Activated T-cell treated with anti-CD3 and anti-CD28 coated beads for 4 hours (primary cell): ENCODE measurements around the gene PARM1.

Experiments used
- DNase-seq: peaks from one replicate; pipeline ENCODE4 v3.0.0-alpha.2; 2020

Gene PARM1

GRCh38 chr4:74996996-74997395 is 64.1 kb downstream of the PARM1 start:
- no peak for DNase-seq

GRCh38 chr4:74997948-74998729 is 65.2 kb downstream of the PARM1 start:
- no peak for DNase-seq

GRCh38 chr4:74999714-75000309 is 66.9 kb downstream of the PARM1 start:
- no peak for DNase-seq

GRCh38 chr4:75001871-75002270 is 69.0 kb downstream of the PARM1 start:
- no peak for DNase-seq

- no peak for DNase-seq
Observed at GRCh38 chr4:75002381-75002780, 69.5 kb downstream of the PARM1 start.

GRCh38 chr4:75003979-75004378 is 71.1 kb downstream of the PARM1 start:
- no peak for DNase-seq

- no peak for DNase-seq
Observed at GRCh38 chr4:75004755-75005668, 72.1 kb downstream of the PARM1 start.

GRCh38 chr4:75005727-75006126 is 72.8 kb downstream of the PARM1 start:
- no peak for DNase-seq

- DNase-seq = no peak
Observed at GRCh38 chr4:75007891-75008290, 75.0 kb downstream of the PARM1 start.

- DNase-seq = no peak
Observed at GRCh38 chr4:75009138-75009537, 76.2 kb downstream of the PARM1 start.

GRCh38 chr4:75011131-75011795 is 78.3 kb downstream of the PARM1 start:
- DNase-seq = no peak

- no peak for DNase-seq
Observed at GRCh38 chr4:75015627-75016026, 82.7 kb downstream of the PARM1 start.

GRCh38 chr4:75016472-75016871 is 83.6 kb downstream of the PARM1 start:
- DNase-seq = no peak

GRCh38 chr4:75018811-75019479 is 86.0 kb downstream of the PARM1 start:
- no peak for DNase-seq

- DNase-seq = no peak
Observed at GRCh38 chr4:75025431-75025830, 92.5 kb downstream of the PARM1 start.

GRCh38 chr4:75028196-75028854 is 95.4 kb downstream of the PARM1 start:
- no peak for DNase-seq

GRCh38 chr4:75030028-75030427 is 97.1 kb downstream of the PARM1 start:
- DNase-seq = no peak

GRCh38 chr4:75030649-75031235 is 97.8 kb downstream of the PARM1 start:
- no peak for DNase-seq

GRCh38 chr4:75031775-75032174 is 98.9 kb downstream of the PARM1 start:
- DNase-seq = no peak

- no peak for DNase-seq
Observed at GRCh38 chr4:75034523-75034922, 101.6 kb downstream of the PARM1 start.

- DNase-seq = no peak
Observed at GRCh38 chr4:75035321-75035720, 102.4 kb downstream of the PARM1 start.
